Myocyte (in vitro differentiated cells): ENCODE data around the gene PHEX. TPM values are rescaled to one million over a fixed set of nuclear protein-coding genes. Genes with fewer than 3 reads are reported as not detected.

ENCODE experiments used
- DNase-seq: peaks from one replicate; pipeline ENCODE4 v3.0.0-alpha.2; 2012; ENCODE audit warnings: low read depth
- polyA plus RNA-seq: library from polyadenylated mRNA; unstranded; fragments of >200 nt; gene quantifications from one replicate; pipeline ENCODE4 v1.2.1, GENCODE V29; 2012; ENCODE audit warnings: missing spikeins
- total RNA-seq: library from RNA; depleted of rRNA; stranded (reverse); fragments of >200 nt; gene quantifications from 2 replicates; pipeline ENCODE4 v1.2.3, GENCODE V29; 2014

The PHEX gene
- total RNA-seq, result 0.05 and 0.13 TPM in 2 replicates
- polyA plus RNA-seq, result 0.05 TPM

DNA sequence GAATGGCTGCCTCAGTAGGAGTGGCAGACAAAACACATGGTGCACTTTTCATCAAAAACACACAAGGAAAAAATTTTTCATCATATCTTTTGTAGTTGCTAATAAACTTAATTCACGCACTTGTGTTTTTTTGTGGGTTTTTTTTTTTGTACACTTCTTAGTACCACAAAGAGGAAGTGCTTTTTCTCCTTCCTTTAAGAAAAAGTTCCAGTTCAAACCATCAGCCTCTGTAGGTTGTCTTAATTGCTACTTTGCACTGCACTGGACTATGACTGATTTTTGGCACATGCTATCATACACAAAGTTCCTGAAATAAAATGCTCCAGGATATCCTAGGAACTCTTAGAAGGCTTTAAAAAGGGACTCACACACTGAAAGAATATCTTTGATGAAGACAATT is at the start of gene PHEX:
PHEX (plus strand) TSS at position 242 of the 400 bp plus-strand sequence. CDS start 681 bp downstream, outside the sequence.
- no peak for DNase-seq

DNA sequence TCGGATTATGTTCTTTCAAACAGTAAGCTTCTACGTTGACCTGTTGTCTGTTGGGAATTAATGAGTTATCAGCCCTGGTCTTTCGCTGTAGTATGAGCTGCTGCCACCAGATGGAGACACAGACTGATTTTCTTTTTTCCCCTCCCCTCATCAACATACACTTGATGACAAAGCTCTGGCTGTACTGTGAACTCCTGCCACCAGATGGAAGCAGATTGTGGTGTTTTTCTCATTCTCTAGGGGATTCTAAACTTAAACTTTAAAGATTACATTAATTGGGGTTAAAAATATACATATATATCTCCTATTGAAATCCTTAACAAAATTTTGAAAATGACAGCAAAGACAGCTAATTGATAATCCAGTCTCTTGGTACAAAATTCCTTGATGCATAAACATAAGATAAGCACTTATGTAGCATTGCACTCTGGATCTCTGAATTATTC is 46.8 kb upstream of the PHEX start:
- DNase-seq, result peak; percentile 74

GRCh38 chrX:21986596-21986995 is 45.5 kb upstream of the PHEX start:
- no peak for DNase-seq

- DNase-seq, result no peak
These were observed 42.7 kb upstream of the PHEX start for GRCh38 chrX:21989384-21989783.

GRCh38 chrX:21990832-21991231 is 41.3 kb upstream of the PHEX start:
- DNase-seq, result peak; percentile 59

- DNase-seq, result no peak
These were observed 40.6 kb upstream of the PHEX start for GRCh38 chrX:21991504-21991903.

GRCh38 chrX:21993265-21993664 is 38.9 kb upstream of the PHEX start:
- no peak for DNase-seq

DNA sequence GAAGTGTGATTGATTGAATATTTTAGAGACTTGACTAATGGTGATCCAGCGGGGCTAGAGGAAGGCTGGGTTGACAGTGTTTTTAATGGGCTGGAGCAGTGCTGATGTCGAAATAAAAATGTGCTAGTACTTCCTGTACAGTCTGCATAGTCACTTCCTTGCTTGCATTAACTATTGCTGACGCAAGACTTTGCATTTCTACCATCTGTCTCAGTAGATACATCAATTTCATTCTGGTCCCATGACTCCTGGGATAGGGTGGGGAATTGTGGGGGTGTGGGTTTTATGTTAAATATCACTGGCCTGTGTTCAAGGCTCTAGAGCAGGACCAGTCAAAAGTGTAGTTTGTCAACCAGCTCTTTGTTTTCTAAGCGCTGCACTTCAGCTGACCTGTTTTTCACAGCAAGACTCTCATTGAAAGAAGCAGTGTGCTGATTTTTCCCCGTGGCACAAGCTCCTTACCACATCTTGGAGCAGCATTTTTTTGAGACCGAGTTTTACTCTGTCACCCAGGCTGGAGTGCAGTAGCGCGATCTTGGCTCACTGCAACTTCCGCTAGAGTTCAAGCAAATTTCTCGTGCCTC is 35.2 kb upstream of the PHEX start:
- DNase-seq, result no peak

- DNase-seq, result no peak
These were observed 34.1 kb upstream of the PHEX start for GRCh38 chrX:21998037-21998436.

DNA sequence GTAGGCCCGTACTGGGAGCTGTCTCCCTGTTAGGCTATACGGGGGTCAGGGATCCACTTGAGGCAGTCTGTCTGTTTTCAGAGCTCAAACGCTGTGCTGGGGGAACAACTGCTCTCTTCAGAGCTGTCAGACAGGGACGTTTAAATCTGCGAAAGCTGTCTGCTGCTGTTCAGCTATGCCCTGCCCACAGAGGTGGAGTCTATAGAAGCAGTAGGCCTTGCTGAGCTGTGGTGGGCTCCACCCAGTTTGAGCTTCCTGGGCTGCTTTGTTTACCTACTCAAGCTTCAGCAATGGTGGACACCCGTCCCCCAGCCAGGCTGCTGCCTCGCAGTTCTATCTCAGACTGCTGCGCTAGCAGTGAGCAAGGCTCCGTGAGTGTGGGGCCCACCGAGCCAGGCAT is 27.3 kb upstream of the PHEX start:
- no peak for DNase-seq

- DNase-seq, result no peak
These were observed 20.1 kb upstream of the PHEX start for GRCh38 chrX:22012051-22012450.

GRCh38 chrX:22012931-22013330 is 19.2 kb upstream of the PHEX start:
- no peak for DNase-seq

DNA sequence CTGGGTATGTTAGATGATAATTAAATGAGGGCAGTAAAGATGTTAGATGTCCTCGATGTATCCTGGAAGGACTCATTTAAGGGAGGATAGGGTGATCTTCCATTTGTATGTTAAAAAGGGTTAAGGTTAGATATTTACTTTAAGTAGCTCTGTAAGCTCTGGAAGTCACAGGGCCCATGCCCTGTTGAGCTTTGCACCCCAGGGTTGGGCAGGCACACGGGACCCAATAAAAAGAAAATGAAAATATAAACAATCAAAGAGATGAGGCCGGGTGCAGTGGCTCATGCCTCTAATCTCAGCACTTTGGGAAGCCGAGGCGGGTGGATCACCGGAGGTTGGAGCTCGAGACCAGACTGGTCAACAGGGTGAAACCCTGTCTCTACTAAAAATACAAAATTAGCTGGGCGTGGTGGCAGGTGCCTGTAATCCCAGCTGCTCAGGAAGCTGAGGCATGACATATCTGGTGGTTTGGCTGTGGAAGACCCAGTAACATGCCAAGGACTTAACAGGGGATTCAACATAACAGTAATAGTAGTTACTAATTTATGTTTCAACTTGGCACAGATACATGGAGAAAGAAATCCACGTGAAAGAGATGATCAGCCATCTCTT is 16.9 kb upstream of the PHEX start:
- DNase-seq, result peak; percentile 73

DNA sequence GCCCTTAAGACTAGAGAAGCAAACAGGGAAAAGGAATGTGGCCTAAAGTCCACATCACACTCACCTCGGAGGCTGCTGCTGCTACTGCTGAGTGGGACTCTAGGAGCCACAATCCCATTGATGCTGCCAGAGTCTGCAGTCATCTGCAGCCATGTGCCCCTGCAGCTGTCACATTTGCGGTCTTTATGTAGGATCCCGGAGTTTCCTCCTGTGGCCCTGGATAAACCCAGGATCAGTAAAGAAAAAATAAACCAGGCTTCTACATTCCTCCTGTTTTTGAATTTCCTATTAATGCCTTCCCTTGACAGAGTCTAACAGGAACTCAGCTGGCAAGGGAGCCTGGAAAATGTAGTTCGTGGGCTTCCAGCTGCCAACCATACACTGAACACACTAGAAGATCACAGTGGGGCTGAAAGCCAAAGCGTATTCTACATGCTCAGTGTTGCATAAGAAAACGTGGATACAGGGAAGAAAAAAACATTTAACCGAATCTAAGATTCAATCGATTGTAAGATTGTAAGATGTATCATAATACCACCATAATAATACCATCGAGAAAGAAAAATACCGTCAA is 10.3 kb upstream of the PHEX start:
- DNase-seq, result peak; percentile 68

GRCh38 chrX:22024577-22024976 is 7.5 kb upstream of the PHEX start:
- no peak for DNase-seq

DNA sequence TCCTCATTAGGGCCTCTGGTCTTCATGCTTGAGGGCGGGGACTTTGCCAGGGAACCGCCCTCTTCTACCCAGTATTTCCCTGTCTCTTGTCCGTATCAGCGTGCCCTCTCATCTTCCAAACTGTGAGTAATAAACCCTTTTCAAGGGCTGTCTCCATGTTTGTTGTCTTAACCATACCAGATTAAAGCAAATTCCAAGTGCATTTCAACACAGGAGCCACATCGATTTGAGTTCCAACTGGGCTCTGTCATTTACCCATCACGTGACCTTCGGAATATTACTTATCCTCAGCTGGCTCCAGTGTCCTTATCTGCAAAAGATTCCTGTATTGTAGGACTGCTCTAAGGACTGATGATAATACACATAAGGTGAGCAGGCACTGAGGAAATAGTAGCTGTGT is 6.4 kb upstream of the PHEX start:
- no peak for DNase-seq

DNA sequence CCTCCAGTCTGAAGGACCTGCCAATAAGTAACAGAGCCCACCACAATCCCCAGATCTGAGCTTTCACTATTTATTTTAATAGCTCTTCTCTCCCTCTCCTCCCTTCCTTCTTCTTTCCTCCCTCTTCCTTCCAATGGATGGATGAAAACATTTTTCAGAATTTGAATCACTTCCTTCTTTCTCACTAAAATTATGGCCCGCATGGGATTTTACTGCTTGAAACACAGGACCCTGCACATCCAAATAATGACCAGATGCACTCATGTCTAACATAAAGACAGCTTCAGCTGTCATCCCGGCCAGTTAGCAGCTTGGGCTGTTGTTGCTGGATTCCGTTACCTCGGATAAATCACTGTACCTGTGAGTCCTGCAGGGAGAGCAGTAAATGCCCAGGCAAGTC is 5.4 kb upstream of the PHEX start:
- no peak for DNase-seq

DNA sequence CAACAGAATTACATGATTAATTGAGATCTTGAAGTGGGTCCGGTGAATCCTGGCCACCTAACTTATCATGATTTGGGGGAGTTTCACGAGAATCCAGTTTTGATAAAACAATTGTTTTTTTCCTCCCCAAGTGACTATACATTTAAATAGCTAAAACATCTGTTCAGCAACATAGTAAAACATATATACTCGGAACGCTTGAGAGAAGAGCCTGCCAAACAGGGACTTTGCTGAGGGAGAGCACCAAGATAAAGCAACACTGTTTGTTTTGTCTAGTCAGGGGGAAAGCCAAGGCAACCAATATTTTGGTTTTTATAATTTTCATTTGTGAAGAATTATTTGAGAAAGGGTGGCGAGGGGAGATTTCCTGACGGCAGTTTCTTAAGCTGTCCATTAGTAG is 381 bp downstream of the PHEX start:
- no peak for DNase-seq

GRCh38 chrX:22033818-22034217 is 1.7 kb downstream of the PHEX start:
- no peak for DNase-seq

DNA sequence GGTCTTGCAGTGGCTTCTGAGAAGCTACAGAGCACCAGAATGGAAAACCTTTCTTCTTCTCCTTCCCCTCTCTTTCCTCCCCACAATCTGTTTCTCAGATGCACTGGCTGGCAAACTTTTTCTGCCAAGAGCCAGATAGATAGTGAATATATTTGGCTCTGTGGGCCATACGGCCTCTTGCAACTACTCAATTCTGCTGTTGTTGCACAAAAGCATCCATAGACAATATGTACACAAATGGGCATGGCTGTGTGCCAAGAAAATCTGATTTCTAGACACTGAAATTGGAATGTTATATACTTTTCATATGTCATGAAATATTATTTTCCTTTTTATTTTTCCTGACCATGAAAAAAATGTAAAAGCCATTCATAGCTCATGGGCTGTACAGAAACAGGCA is 3.1 kb downstream of the PHEX start:
- no peak for DNase-seq

DNA sequence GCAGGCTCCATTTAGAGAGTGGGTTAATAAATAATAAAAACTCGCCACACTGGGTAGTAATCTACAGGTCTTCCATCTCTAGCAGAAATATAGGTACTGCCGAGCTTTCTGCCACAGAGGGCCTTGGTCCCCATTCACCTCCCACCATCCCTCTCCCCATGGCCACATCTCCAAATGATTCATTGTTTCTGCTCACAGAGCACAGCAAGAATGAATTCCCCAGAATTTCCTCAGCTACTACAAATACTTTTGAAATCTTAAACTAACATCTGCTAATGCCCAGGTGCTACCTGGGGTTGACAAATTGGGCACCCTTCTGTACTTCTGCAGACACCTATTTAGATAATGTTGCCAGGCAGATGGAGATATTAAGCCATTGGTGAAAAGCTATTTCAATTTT is 5.1 kb downstream of the PHEX start:
- no peak for DNase-seq

DNA sequence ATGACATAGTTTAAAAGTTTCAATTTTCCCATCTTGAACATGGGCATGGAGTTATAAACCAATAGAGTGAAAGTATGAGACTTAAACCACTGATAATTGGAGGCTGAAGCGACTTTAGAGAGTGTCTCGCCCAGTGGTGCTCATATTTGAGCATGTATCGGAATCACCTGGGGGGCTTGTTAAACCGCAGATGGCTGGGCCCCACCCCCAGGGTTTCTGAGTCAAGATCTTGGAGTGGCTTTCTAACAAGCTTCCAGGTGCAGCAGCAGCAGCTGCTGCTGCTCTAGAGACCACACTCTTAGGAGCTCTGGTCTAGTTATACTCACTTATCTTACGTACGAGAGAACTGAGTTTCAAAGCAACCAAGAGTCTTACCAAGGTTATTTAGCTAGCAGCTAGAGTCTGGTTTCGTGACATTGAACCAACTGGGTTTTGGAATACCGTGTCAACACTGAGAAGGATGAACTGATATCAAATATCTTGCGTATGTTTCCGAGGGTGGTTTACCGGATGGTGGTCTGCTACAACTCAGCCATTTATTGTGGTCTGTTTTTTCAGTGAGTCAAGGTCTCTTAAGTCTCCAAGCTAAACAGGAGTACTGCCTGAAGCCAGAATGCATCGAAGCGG is 5.9 kb downstream of the PHEX start:
- DNase-seq, result no peak

DNA sequence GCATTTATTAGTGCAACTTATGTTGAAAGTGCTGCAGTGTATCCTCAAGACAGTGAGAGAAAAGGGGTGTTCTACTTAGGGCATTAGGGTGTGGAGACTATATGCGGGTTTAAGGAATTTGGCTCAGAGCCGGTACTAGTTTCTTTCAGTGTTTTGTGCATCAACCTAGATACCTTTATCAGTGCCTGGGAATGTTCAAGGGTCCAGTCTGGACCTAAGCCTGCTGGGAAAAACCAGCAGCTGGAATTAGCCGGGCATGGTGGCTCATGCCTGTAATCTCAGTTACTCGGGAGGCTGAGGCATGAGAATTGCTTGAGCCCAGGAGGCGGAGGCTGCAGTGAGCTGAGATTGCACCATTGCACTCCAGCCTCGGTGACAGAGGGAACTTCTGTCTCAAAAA is 7.4 kb downstream of the PHEX start:
- DNase-seq, result no peak
